OCI-LY1 (cell line): ENCODE measurements around the gene PAN2.
A peak's percentile ranks its signal among the peaks of the same experiment; 100 is the strongest.

Source experiments
- EZH2 ChIP-seq: fragments of 200-600 bp; sonication (generic), shearing (Covaris generic); IDR thresholded peaks from 2 replicates; pipeline ENCODE4 v1.8.0; 2017; ENCODE audit warnings: borderline replicate concordance, mixed run types, mild to moderate bottlenecking, antibody characterized with exemption, low read length, moderate library complexity, mixed read lengths
- TF ChIP-seq, protein P1 (sequence below): fragments of 200-600 bp; sonication (generic), shearing (Covaris generic); IDR thresholded peaks from 2 replicates; pipeline ENCODE4 v1.5.1; 2017; ENCODE audit warnings: mild to moderate bottlenecking, antibody characterized with exemption, low read length, moderate library complexity, mixed read lengths

GRCh38 chr12:56317675-56318074 is 16.1 kb downstream of the PAN2 start:
- TF ChIP-seq, protein P1, sequence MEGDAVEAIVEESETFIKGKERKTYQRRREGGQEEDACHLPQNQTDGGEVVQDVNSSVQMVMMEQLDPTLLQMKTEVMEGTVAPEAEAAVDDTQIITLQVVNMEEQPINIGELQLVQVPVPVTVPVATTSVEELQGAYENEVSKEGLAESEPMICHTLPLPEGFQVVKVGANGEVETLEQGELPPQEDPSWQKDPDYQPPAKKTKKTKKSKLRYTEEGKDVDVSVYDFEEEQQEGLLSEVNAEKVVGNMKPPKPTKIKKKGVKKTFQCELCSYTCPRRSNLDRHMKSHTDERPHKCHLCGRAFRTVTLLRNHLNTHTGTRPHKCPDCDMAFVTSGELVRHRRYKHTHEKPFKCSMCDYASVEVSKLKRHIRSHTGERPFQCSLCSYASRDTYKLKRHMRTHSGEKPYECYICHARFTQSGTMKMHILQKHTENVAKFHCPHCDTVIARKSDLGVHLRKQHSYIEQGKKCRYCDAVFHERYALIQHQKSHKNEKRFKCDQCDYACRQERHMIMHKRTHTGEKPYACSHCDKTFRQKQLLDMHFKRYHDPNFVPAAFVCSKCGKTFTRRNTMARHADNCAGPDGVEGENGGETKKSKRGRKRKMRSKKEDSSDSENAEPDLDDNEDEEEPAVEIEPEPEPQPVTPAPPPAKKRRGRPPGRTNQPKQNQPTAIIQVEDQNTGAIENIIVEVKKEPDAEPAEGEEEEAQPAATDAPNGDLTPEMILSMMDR, result peak; percentile 40; the same call in 1 of the 2 replicates
- TF ChIP-seq EZH2, result no peak
